Heart left ventricle (tissue), 16 donors: Measurements from ENCODE around the gene DNAJC28. TPM values are rescaled to one million over a fixed set of nuclear protein-coding genes. Genes with fewer than 3 reads are reported as not detected.

Source experiments
- ATAC-seq, 4 donors: fragments of 200-7000 bp; cut with Tn5 transposase; one replicate each; pipeline ENCODE4 v1.9.1; 2020 to 2022; ENCODE audit warnings: moderate library complexity in 4 of 4, mild to moderate bottlenecking in 3 of 4, moderate number of reproducible peaks in 1 of 4
- DNase-seq, 5 donors: peaks; one replicate each; pipeline ENCODE4 v3.0.0-alpha.2; 2020
- H3K27ac ChIP-seq, 12 donors: fragments of 200-600 bp; sonication (generic) in 4 of 12; one replicate each; pipeline versions ENCODE4 v1.5.0 to v1.8.0; 2016 to 2022; ENCODE audit warnings: mild to moderate bottlenecking in 2 of 12
- H3K27me3 ChIP-seq, 9 donors: fragments of 200-600 bp; sonication (generic) in 2 of 9; one replicate each; pipeline versions ENCODE4 v1.5.1 to v1.8.0; 2016 to 2022; ENCODE audit warnings: mild to moderate bottlenecking in 3 of 9
- H3K36me3 ChIP-seq, 9 donors: fragments of 200-600 bp; sonication (generic) in 2 of 9; one replicate each; pipeline versions ENCODE4 v1.5.0 to v1.8.0; 2018 to 2022; ENCODE audit warnings: mild to moderate bottlenecking in 2 of 9
- H3K4me1 ChIP-seq, 12 donors: fragments of 200-600 bp; sonication (generic) in 4 of 12; one replicate each; pipeline versions ENCODE4 v1.5.0 to v1.8.0; 2016 to 2022; ENCODE audit warnings: mild to moderate bottlenecking in 3 of 12
- H3K4me3 ChIP-seq, 12 donors: fragments of 200-600 bp; sonication (generic) in 4 of 12; one replicate each; pipeline versions ENCODE4 v1.5.0 to v1.8.0; 2017 to 2022; ENCODE audit warnings: mild to moderate bottlenecking in 9 of 12, moderate library complexity in 4 of 12
- H3K9me3 ChIP-seq, 12 donors: fragments of 200-600 bp; sonication (generic) in 4 of 12; one replicate each; pipeline versions ENCODE4 v1.5.0 to v1.8.0; 2016 to 2022; ENCODE audit warnings: mild to moderate bottlenecking in 1 of 12
- POLR2A ChIP-seq, 2 donors: fragments of 450-650 bp; IDR thresholded peaks; one replicate each; pipeline ENCODE4 v1.6.1; 2017; ENCODE audit warnings: antibody characterized with exemption in 2 of 2, mild to moderate bottlenecking in 2 of 2, moderate library complexity in 2 of 2
- WGBS, 4 donors: extraction: QIAGEN DNeasy Blood & Tissue Kit in 2 of 4; methylation state at CpG; one replicate each; pipeline versions ENCODE4 v1.1.5 to v1.1.7; 2013 to 2018; 5-methylcytosine and 5-hydroxymethylcytosine counted together
- intact Hi-C, 10 donors: fragments of 100-400 bp; cut with DNase I; formaldehyde crosslinking; loops; one replicate each; pipeline versions ENCODE4 v1.11.1 to v1.14.2; 2022
- polyA plus RNA-seq, 2 donors: library from polyadenylated mRNA; stranded (reverse); fragments of 200-250 nt; gene quantifications; one replicate each; pipeline ENCODE4 v1.2.3, GENCODE V29; 2013
- total RNA-seq, 9 donors: library from RNA; depleted of rRNA in 2 of 9; stranded (reverse); fragments of >200 nt in 2 of 9; fragmentation: NEBNext Ultra II Directional in 3 of 9; extraction: Animal tissue kit (Norgen Biotek cat#: 25700) in 3 of 9; gene quantifications; one replicate each; pipeline versions ENCODE4 v1.1.0 to v1.2.4, GENCODE V29; 2016 to 2023
- TF ChIP-seq, protein P1 (sequence below), 12 donors: fragments of 200-600 bp; sonication (generic) in 4 of 12; IDR thresholded peaks; one replicate each; pipeline versions ENCODE4 v1.5.0 to v1.8.0; 2018 to 2022; ENCODE audit warnings: antibody characterized with exemption in 12 of 12, mild to moderate bottlenecking in 5 of 12
- donor health status: ischemic (EF 13 %, LVEDD 7.1; RV severe dilation, severe dysfunction).
- donor health status: healthy with polysubstance abuse.
- donor health status: DM: no; HTN: yes; CAD: no.
- donor health status: DM: no; HTN: no; CAD: no.
- donor health status: ischemic (EF 25% LVEDD 6.9; RV normal size, moderate dysfunction).
- donor health status: ischemic (EF 25% LVEDD 5.7; RV mildly dilated, moderate dysfunction).
- donor health status: healthy.
- donor health status: DM: yes; HTN: yes; CAD: no.
- donor health status: ischemic (EF 35%, LVEDD 5.7; RV mildly dilated, moderate dysfunction).
- donor health status: nonischemic (EF 11% LVEDD 7.7; RV severe dilation, severe dysfunction).
- donor health status: DM: yes; HTN: yes; CAD: no.
- donor health status: PGD.
- donor health status: ischemic (EF 29% LVEDD 5.4; RV normal size, mild dysfunction).
- donor health status: nonischemic (EF 23%, LVEDD 6.1; RV moderate dilation, normal function).

Gene DNAJC28
- total and polyA plus RNA-seq, 11 donors = 2.5 to 10.3 (median 5.8) TPM

DNA sequence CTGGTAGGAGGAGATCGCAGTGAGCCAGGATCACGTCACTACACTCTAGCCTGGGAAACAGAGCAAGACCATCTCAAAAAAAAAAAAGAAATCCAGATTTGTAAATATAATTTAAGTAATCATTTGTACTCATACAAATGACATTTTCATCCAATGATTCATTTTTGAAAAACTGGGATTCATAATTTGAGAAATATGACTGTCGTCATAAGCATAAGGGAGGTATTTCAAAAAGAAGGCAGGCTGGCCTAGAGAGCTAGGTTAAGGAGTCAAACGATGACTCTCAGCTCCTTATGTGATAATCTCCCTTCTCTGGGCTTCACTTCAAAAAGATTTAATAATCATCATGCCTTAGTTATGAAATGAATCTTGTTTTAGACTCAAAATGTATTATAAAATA is 48.1 kb upstream of the DNAJC28 start:
- Histone ChIP-seq H3K4me3 (no peak overlapping the region), H3K36me3 (peaks cover 0 to 47% (median 44%) of the 10 kb centered on the region in 9 donors), H3K4me1 (peaks cover 0 to 23% (median 16%) of the 10 kb centered on the region in 12 donors), H3K9me3 (no peaks in the 10 kb centered on the region), H3K27me3 (no peaks in the 10 kb centered on the region), H3K27ac (no peak overlapping the region)
- DNase-seq = no peak
- TF ChIP-seq, protein P1, sequence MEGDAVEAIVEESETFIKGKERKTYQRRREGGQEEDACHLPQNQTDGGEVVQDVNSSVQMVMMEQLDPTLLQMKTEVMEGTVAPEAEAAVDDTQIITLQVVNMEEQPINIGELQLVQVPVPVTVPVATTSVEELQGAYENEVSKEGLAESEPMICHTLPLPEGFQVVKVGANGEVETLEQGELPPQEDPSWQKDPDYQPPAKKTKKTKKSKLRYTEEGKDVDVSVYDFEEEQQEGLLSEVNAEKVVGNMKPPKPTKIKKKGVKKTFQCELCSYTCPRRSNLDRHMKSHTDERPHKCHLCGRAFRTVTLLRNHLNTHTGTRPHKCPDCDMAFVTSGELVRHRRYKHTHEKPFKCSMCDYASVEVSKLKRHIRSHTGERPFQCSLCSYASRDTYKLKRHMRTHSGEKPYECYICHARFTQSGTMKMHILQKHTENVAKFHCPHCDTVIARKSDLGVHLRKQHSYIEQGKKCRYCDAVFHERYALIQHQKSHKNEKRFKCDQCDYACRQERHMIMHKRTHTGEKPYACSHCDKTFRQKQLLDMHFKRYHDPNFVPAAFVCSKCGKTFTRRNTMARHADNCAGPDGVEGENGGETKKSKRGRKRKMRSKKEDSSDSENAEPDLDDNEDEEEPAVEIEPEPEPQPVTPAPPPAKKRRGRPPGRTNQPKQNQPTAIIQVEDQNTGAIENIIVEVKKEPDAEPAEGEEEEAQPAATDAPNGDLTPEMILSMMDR (IDR thresholded peaks at IDR 0.05) = no peak
- WGBS, 4 donors = 81 to 84% (median 82%) methylated on average over 4 of the region's 4 CpGs
- intact Hi-C loops = loop anchor here in 5 of 10 donors (5.0 to 10.0 kb wide), 5 partner anchors 47 to 62 kb away; partner anchors contain the start of genes DONSON (in 3 of the 5), DNAJC28 (in 1 of the 5) and TMEM50B (in 1 of the 5)
- ATAC-seq = no peak

DNA sequence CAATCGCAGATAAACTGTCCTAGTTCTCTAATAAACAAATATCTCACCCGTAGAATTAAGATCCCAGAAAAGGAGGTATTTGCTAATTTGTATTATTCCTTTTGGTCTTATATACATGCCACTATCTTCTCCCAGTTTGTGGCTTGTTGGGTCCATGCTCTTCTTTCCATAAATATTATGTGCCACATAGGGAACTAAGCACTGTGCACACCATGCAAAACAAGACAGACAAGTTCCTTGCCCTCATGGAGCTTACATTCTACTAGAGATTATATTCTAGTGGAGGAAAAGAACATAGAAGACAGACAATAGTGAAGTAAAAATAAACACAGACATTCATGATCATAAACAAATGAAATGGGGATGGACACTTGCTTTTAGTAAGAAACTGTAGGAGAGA is 45.7 kb upstream of the DNAJC28 start:
- no peaks in the 10 kb centered on the region for H3K27me3 ChIP-seq
- peaks cover 0 to 16% (median 10%) of the 10 kb centered on the region in 12 donors for H3K4me1 ChIP-seq
- intact Hi-C loops = no loop called here
- no peak for TF ChIP-seq POLR2A (IDR thresholded peaks at IDR 0.05)
- TF ChIP-seq, protein P1 (IDR thresholded peaks at IDR 0.05) = no peak
- H3K4me3 ChIP-seq = no peak overlapping the region
- 94 to 100% (median 98%) methylated on average over 2 of the region's 2 CpGs for WGBS, 4 donors
- no peak for ATAC-seq
- no peak for DNase-seq
- H3K9me3 ChIP-seq = no peaks in the 10 kb centered on the region
- peaks cover 0 to 71% (median 68%) of the 10 kb centered on the region in 9 donors for H3K36me3 ChIP-seq
- no peak overlapping the region for H3K27ac ChIP-seq

GRCh38 chr21:33531007-33531406 is 39.5 kb upstream of the DNAJC28 start:
- Histone ChIP-seq H3K36me3 (peaks cover 0 to 100% (median 93%) of the 10 kb centered on the region in 9 donors), H3K9me3 (no peaks in the 10 kb centered on the region), H3K27me3 (no peaks in the 10 kb centered on the region), H3K4me3 (no peak overlapping the region), H3K27ac (no peak overlapping the region), H3K4me1 (no peaks in the 10 kb centered on the region)
- 92 to 95% (median 92%) methylated on average over 3 of the region's 3 CpGs for WGBS, 4 donors
- TF ChIP-seq POLR2A (IDR thresholded peaks at IDR 0.05) = no peak
- TF ChIP-seq, protein P1 (IDR thresholded peaks at IDR 0.05) = no peak
- intact Hi-C loops = no loop called here
- ATAC-seq (no peak), DNase-seq (no peak)

DNA sequence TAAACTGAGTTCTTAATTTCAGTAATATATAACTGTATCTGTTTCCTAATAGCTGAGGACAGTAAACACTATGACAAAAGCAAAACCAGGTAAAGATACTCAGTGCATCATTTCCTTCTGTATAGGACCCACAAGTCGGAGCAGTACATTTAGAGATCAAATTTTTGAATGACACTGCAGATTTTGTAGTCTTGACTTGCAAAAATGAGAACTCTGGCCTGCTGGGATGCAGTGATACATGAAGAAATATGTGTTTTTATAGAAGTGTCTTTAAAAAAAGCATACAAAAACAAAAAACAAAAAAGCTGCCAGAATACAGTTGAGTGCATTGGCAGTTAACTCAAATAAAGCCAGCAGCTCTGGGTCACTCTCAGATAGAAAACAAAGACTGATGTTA is 31.4 kb upstream of the DNAJC28 start:
- intact Hi-C loops = no loop called here
- 75 to 87% (median 77%) methylated on average over 1 of the region's 1 CpG for WGBS, 4 donors
- Histone ChIP-seq H3K4me1 (peaks cover 0 to 4% (median 0%) of the 10 kb centered on the region in 12 donors), H3K36me3 (peaks cover 0 to 89% (median 54%) of the 10 kb centered on the region in 9 donors), H3K9me3 (no peaks in the 10 kb centered on the region), H3K27me3 (no peaks in the 10 kb centered on the region), H3K4me3 (no peak overlapping the region), H3K27ac (no peak overlapping the region)
- DNase-seq (no peak), ATAC-seq (no peak)
- TF ChIP-seq, protein P1 (IDR thresholded peaks at IDR 0.05) = no peak
- no peak for TF ChIP-seq POLR2A (IDR thresholded peaks at IDR 0.05)
